GM20000 (cell line): Measurements from ENCODE around the gene LRRC45.

Source experiments
- DNase-seq: peaks from one replicate; pipeline ENCODE4 v3.0.0; 2012; ENCODE audit warnings: low spot score
- CTCF ChIP-seq: IDR thresholded peaks from 2 replicates; pipeline ENCODE4 v1.5.1; 2012; ENCODE audit warnings: mild to moderate bottlenecking, control low read depth; ENCODE audit errors: extremely low read depth, missing control alignments

The LRRC45 gene

GRCh38 chr17:82030470-82031302 is 7.6 kb downstream of the LRRC45 start:
- peak; percentile 91 for DNase-seq
- TF ChIP-seq CTCF = peak; percentile 91

GRCh38 chr17:82031303-82031884 is 8.3 kb downstream of the LRRC45 start, which contains the start of gene RAC3:
TSS of gene RAC3 (plus strand) at chr17:82031678. CDS start at chr17:82031762, 84 bp downstream.
- TF ChIP-seq CTCF = no peak
- peak; percentile 84 for DNase-seq

- no peak for TF ChIP-seq CTCF
- DNase-seq = peak; percentile 77
Measured at GRCh38 chr17:82031885-82032627, 9.0 kb downstream of the LRRC45 start.

GRCh38 chr17:82033359-82034085 is 10.4 kb downstream of the LRRC45 start:
- no peak for TF ChIP-seq CTCF
- no peak for DNase-seq

- no peak for TF ChIP-seq CTCF
- DNase-seq = no peak
Measured at GRCh38 chr17:82034371-82035011, 11.4 kb downstream of the LRRC45 start.

GRCh38 chr17:82035488-82035887 is 12.4 kb downstream of the LRRC45 start:
- no peak for DNase-seq
- no peak for TF ChIP-seq CTCF
